ENCODE results near the gene DNALI1.

GRCh38 chr1:37540036-37540785 lies 16.5 kb upstream of the DNALI1 start:
- TF ChIP-seq CTCF (IDR thresholded peaks at IDR 0.05; ENCODE audit: extremely low read depth in 1 of 2, insufficient read depth in 1 of 2, low read depth in 1 of 2, low read length in 2 of 2) (no peak), MYC (IDR thresholded peaks at IDR 0.05; ENCODE audit: low read depth, low read length) (no peak)
